Spleen (tissue), 7 donors: ENCODE data around the gene ITPKB.

Experiments used
- CTCF ChIP-seq, 11 experiments: fragments of 200-600 bp in 7 of 11; fragments of 450-650 bp in 4 of 11; sonication (generic) in 4 of 11; IDR thresholded peaks in 8 of 11; conservative IDR thresholded peaks in 3 of 11; 1 replicate in 7 of 11; 2 replicates in 4 of 11; pipeline versions ENCODE4 v1.4.0 to v1.8.0; 2016 to 2021; ENCODE audit warnings: antibody characterized with exemption in 11 of 11, inconsistent platforms in 4 of 11, mild to moderate bottlenecking in 1 of 11
- POLR2A ChIP-seq, 3 donors: fragments of 450-650 bp; IDR thresholded peaks; one replicate each; pipeline ENCODE4 v1.5.1; 2017; ENCODE audit warnings: antibody characterized with exemption in 3 of 3, mild to moderate bottlenecking in 1 of 3
- POLR2AphosphoS5 ChIP-seq, 3 donors: sonication (generic); formaldehyde crosslinking; IDR thresholded peaks; one replicate each; pipeline ENCODE4 v1.5.1; 2017; ENCODE audit warnings: antibody characterized with exemption in 3 of 3
- donor health status: DM: no; HTN: no; CAD: no; lungs with moderate emphysema.
- donor health status: DM: no; HTN: no; CAD: no.
- donor health status: DM: no; HTN: no; CAD: no.

GRCh38 chr1:226643611-226644540 is 95.2 kb downstream of the ITPKB start:
- TF ChIP-seq CTCF (IDR thresholded peaks at IDR 0.05 in 8 of 11, conservative IDR thresholded peaks at IDR 0.05 in 3 of 11): peak in 7 of 11 experiments; percentile 12 to 44 (median 19)
- peak in 2 of 3 donors; percentile 67 to 70 for TF ChIP-seq POLR2AphosphoS5 (IDR thresholded peaks at IDR 0.05)
- TF ChIP-seq POLR2A (IDR thresholded peaks at IDR 0.05): no peak
